BLaER1 treated with 17β-estradiol and CSF1 and Interleukin-3, amounts not matched to agents 10 nM and 100 nM (cell line): ENCODE measurements around the gene CPLX3.

Experiments used
- H3K27ac ChIP-seq, 11 experiments: shearing (Covaris generic); formaldehyde crosslinking; 2 replicates each; pipeline ENCODE4 v1.8.1; 2022
- H3K27me3 ChIP-seq, 11 experiments: shearing (Covaris generic); formaldehyde crosslinking; 2 replicates each; pipeline ENCODE4 v1.8.1; 2022
- H3K36me3 ChIP-seq, 11 experiments: shearing (Covaris generic); formaldehyde crosslinking; 2 replicates each; pipeline ENCODE4 v1.8.1; 2022
- H3K4me1 ChIP-seq, 10 experiments: shearing (Covaris generic); formaldehyde crosslinking; 2 replicates each; pipeline ENCODE4 v1.8.1; 2022
- H3K4me2 ChIP-seq, 11 experiments: shearing (Covaris generic); formaldehyde crosslinking; 2 replicates each; pipeline ENCODE4 v1.8.1; 2022
- H3K4me3 ChIP-seq, 10 experiments: shearing (Covaris generic); formaldehyde crosslinking; 2 replicates each; pipeline ENCODE4 v1.8.1; 2022
- H3K9ac ChIP-seq, 11 experiments: shearing (Covaris generic); formaldehyde crosslinking; 2 replicates each; pipeline ENCODE4 v1.8.1; 2022
- H3K9me3 ChIP-seq, 11 experiments: shearing (Covaris generic); formaldehyde crosslinking; replicated peaks in 1 of 11; 2 replicates each; pipeline ENCODE4 v1.8.1; 2022
- H4K20me1 ChIP-seq, 11 experiments: shearing (Covaris generic); formaldehyde crosslinking; 2 replicates each; pipeline ENCODE4 v1.8.1; 2022
- Cebpa-rat ChIP-seq, 11 experiments: shearing (Covaris generic); IDR thresholded peaks; 2 replicates each; pipeline ENCODE4 v1.8.1; 2022

The CPLX3 gene

GRCh38 chr15:74804935-74805334, 21.5 kb upstream of the CPLX3 start:
- peaks cover 2 to 14% (median 8%) of the 10 kb centered on the region in 10 experiments for H3K4me1 ChIP-seq
- H3K4me3 ChIP-seq, result no peak overlapping the region
- no peak overlapping the region for H3K9ac ChIP-seq
- H3K9me3 ChIP-seq, result no peaks in the 10 kb centered on the region
- no peaks in the 10 kb centered on the region for H3K27me3 ChIP-seq
- no peak overlapping the region for H3K4me2 ChIP-seq
- no peak overlapping the region; a peak in 1 of 22 replicates for H3K27ac ChIP-seq
- H4K20me1 ChIP-seq, result peaks cover 14 to 86% (median 43%) of the 10 kb centered on the region in 11 experiments
- H3K36me3 ChIP-seq, result peaks cover 46 to 58% (median 52%) of the 10 kb centered on the region in 11 experiments
- TF ChIP-seq Cebpa-rat (IDR thresholded peaks at IDR 0.05), result no peak

- Histone ChIP-seq H3K4me2 (no peak overlapping the region), H3K9me3 (no peaks in the 10 kb centered on the region), H4K20me1 (peaks cover 0 to 62% (median 19%) of the 10 kb centered on the region in 11 experiments; a peak in 18 of 22 replicates), H3K4me1 (0 out of 20 replicates have a peak, but pooled peaks cover 0 to 7% (median 0%) of the 10 kb centered on the region in 10 experiments), H3K4me3 (no peak overlapping the region), H3K36me3 (peaks cover 25 to 34% (median 30%) of the 10 kb centered on the region in 11 experiments), H3K27me3 (no peaks in the 10 kb centered on the region), H3K27ac (no peak overlapping the region), H3K9ac (no peak overlapping the region)
- no peak for TF ChIP-seq Cebpa-rat (IDR thresholded peaks at IDR 0.05)
Observed at GRCh38 chr15:74807282-74807681, 19.1 kb upstream of the CPLX3 start.

DNA sequence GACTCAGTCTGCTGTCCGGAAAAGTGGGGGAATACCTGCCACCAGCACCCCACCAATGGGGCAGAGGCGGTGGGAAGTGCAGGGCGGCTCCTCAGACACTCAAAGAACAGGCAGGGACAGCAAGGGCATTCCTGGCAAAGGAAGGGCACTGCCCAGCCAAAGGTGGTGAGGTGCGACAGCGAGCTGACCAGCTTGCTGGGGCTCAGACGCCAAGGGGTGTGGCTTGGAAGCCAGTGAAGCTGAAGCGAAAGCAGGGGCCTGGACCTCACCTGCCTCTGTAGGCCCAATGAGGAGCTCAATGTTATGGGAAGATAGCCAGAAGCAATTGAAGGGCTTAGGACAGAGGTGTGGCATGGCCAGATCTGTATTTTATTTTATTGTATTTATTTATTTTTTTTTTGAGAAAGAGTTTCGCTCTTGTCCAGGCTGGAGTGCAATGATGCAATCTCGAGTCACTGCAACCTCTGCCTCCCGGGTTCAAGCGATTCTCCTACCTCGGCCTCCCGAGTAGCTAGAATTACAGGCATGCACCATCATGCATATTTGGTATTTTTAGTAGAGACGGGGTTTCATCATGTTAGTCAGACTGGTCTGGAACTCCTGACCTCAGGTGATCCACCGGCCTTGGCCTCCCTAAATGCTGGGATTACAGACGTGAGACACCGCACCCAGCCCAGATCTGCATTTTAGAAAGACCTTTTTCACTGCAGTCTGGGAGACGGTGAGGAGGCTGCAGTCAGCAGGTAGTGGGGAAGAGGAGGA, 18.2 kb upstream of the CPLX3 start:
- peaks cover 0 to 52% (median 10%) of the 10 kb centered on the region in 11 experiments; a peak in 15 of 22 replicates for H4K20me1 ChIP-seq
- H3K4me3 ChIP-seq, result no peak overlapping the region
- 0 out of 22 replicates have a peak, but pooled peaks of 1 of the 11 experiments have one; percentile 14 for TF ChIP-seq Cebpa-rat (IDR thresholded peaks at IDR 0.05)
- H3K9me3 ChIP-seq, result no peaks in the 10 kb centered on the region
- 0 out of 20 replicates have a peak, but pooled peaks cover 0 to 7% (median 0%) of the 10 kb centered on the region in 10 experiments for H3K4me1 ChIP-seq
- peaks cover 15 to 25% (median 20%) of the 10 kb centered on the region in 11 experiments for H3K36me3 ChIP-seq
- H3K27me3 ChIP-seq, result no peaks in the 10 kb centered on the region
- H3K27ac ChIP-seq, result no peak overlapping the region
- no peak overlapping the region for H3K4me2 ChIP-seq
- H3K9ac ChIP-seq, result no peak overlapping the region

DNA sequence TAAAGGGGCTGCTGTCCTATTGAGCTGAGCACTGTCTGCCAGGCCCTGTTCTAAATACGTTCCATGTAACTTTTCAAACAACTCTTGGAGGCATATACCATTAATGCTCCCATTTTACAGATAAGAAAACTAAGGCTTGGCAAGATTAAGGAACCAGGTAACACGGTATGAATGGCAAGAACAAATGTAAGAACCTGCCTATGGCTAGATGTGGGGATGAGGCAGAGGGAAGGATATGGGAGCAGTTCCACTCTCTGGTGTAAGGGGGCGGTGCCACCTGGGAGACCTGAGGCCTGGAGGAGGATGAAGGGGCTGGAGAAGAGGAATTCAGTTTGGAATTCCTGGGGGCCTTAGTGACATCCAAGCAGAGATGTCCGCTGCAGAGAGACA, 17.6 kb upstream of the CPLX3 start:
- 0 out of 20 replicates have a peak, but pooled peaks cover 0 to 7% (median 0%) of the 10 kb centered on the region in 10 experiments for H3K4me1 ChIP-seq
- H3K9me3 ChIP-seq, result no peaks in the 10 kb centered on the region
- H3K4me3 ChIP-seq, result no peak overlapping the region
- H3K27me3 ChIP-seq, result no peaks in the 10 kb centered on the region
- TF ChIP-seq Cebpa-rat (IDR thresholded peaks at IDR 0.05), result no peak
- no peak overlapping the region for H3K9ac ChIP-seq
- peaks cover 10 to 19% (median 14%) of the 10 kb centered on the region in 11 experiments for H3K36me3 ChIP-seq
- H3K27ac ChIP-seq, result no peak overlapping the region
- peaks cover 0 to 47% (median 4%) of the 10 kb centered on the region in 11 experiments; a peak in 13 of 22 replicates for H4K20me1 ChIP-seq
- H3K4me2 ChIP-seq, result no peak overlapping the region

- no peak for TF ChIP-seq Cebpa-rat (IDR thresholded peaks at IDR 0.05)
- peaks cover 6 to 15% (median 10%) of the 10 kb centered on the region in 11 experiments for H3K36me3 ChIP-seq
- no peaks in the 10 kb centered on the region for H3K9me3 ChIP-seq
- H3K9ac ChIP-seq, result no peak overlapping the region
- peaks cover 0 to 43% (median under 1%) of the 10 kb centered on the region in 11 experiments; a peak in 7 of 22 replicates for H4K20me1 ChIP-seq
- no peaks in the 10 kb centered on the region for H3K27me3 ChIP-seq
- H3K4me1 ChIP-seq, result 0 out of 20 replicates have a peak, but pooled peaks cover 0 to 7% (median 0%) of the 10 kb centered on the region in 10 experiments
- H3K27ac ChIP-seq, result no peak overlapping the region
- no peak overlapping the region for H3K4me2 ChIP-seq
- H3K4me3 ChIP-seq, result no peak overlapping the region
Observed at GRCh38 chr15:74809242-74809641, 17.2 kb upstream of the CPLX3 start.

- Histone ChIP-seq H3K27ac (no peak overlapping the region), H3K4me3 (no peak overlapping the region), H3K9ac (no peak overlapping the region), H4K20me1 (peaks cover 0 to 35% (median 0%) of the 10 kb centered on the region in 11 experiments; a peak in 5 of 22 replicates), H3K27me3 (no peaks in the 10 kb centered on the region), H3K4me2 (no peak overlapping the region), H3K9me3 (no peaks in the 10 kb centered on the region), H3K4me1 (0 out of 20 replicates have a peak, but pooled peaks cover 0 to 7% (median 0%) of the 10 kb centered on the region in 10 experiments), H3K36me3 (peaks cover 0 to 8% (median 4%) of the 10 kb centered on the region in 11 experiments; a peak in 17 of 22 replicates)
- TF ChIP-seq Cebpa-rat (IDR thresholded peaks at IDR 0.05), result no peak
Observed at GRCh38 chr15:74809956-74810355, 16.5 kb upstream of the CPLX3 start.

- H3K27me3 ChIP-seq, result no peaks in the 10 kb centered on the region
- no peak within 1 kb of the TSS for H3K9ac ChIP-seq
- H4K20me1 ChIP-seq, result peaks cover 0 to 17% (median 0%) of the 10 kb centered on the region in 11 experiments; a peak in 2 of 22 replicates
- H3K4me2 ChIP-seq, result no peak within 1 kb of the TSS
- H3K36me3 ChIP-seq, result no peaks in the 10 kb centered on the region
- peaks cover 0 to 17% (median 3%) of the 10 kb centered on the region in 10 experiments; a peak in 7 of 20 replicates for H3K4me1 ChIP-seq
- H3K27ac ChIP-seq, result no peak within 1 kb of the TSS
- no peak within 1 kb of the TSS for H3K4me3 ChIP-seq
- TF ChIP-seq Cebpa-rat (IDR thresholded peaks at IDR 0.05), result no peak
- no peaks in the 10 kb centered on the region for H3K9me3 ChIP-seq
Observed at GRCh38 chr15:74812533-74812932, 13.9 kb upstream of the CPLX3 start, which contains the start of gene LMAN1L. Gene LMAN1L (plus strand): TSS chr15:74812835. CDS start chr15:74812855, 20 bp downstream.

GRCh38 chr15:74815121-74815934, 11.1 kb upstream of the CPLX3 start:
- Histone ChIP-seq H3K9ac (peak overlapping the region in 3 of 11 experiments; percentile 14 to 55 (median 36); a peak in 5 of 22 replicates), H3K9me3 (no peaks in the 10 kb centered on the region), H3K4me3 (no peak overlapping the region), H3K4me2 (peak overlapping the region in 2 of 11 experiments; percentile 24 to 34; a peak in 5 of 22 replicates), H3K27ac (no peak overlapping the region), H3K4me1 (peaks cover 18 to 45% (median 24%) of the 10 kb centered on the region in 10 experiments), H3K27me3 (no peaks in the 10 kb centered on the region), H4K20me1 (0 out of 22 replicates have a peak, but pooled peaks cover 0 to under 1% (median 0%) of the 10 kb centered on the region in 11 experiments), H3K36me3 (no peaks in the 10 kb centered on the region)
- TF ChIP-seq Cebpa-rat (IDR thresholded peaks at IDR 0.05), result no peak
